Measurements from ENCODE around the gene EIF4A2.

EIF4A2 gene

GRCh38 chr3:186788482-186789370, 5.3 kb downstream of the EIF4A2 start:
- 75% methylated on average over 12 of the region's 13 CpGs for WGBS
- H3K9ac ChIP-seq (ENCODE audit: low read length) = peak overlapping the region; percentile 99
- H2BK15ac ChIP-seq (ENCODE audit: low read depth, poor library complexity, severe bottlenecking) = no peak overlapping the region
- no peak overlapping the region for H3K23ac ChIP-seq (ENCODE audit: low read length in 2 of 2)
- no peak overlapping the region for H2AFZ ChIP-seq (ENCODE audit: low read depth, low read length)
- H3K36me3 ChIP-seq (ENCODE audit: control insufficient read depth in 1 of 2, insufficient read depth in 2 of 2, low read depth in 1 of 2, low read length in 2 of 2) = peaks cover 10 to 64% of the 10 kb centered on the region in 2 experiments
- H2BK120ac ChIP-seq (ENCODE audit: low read depth, low read length) = no peak overlapping the region
- H4K8ac ChIP-seq (ENCODE audit: low read length) = no peak overlapping the region
- H2BK12ac ChIP-seq (ENCODE audit: low read length in 2 of 2) = no peak overlapping the region
- H3K14ac ChIP-seq (ENCODE audit: low read length in 2 of 2) = no peak overlapping the region
- H3K4me1 ChIP-seq (ENCODE audit: control insufficient read depth, insufficient read depth, low read depth, low read length) = no peaks in the 10 kb centered on the region
- no peak overlapping the region for H2BK5ac ChIP-seq (ENCODE audit: low read depth, low read length, poor library complexity, severe bottlenecking)
- no peak overlapping the region for H3K4ac ChIP-seq (ENCODE audit: low read depth in 1 of 2, low read length in 2 of 2)
- H3K9me3 ChIP-seq (ENCODE audit: control insufficient read depth, low read length) = no peaks in the 10 kb centered on the region
- H3K27ac ChIP-seq (ENCODE audit: low read length, poor library complexity, severe bottlenecking) = no peak overlapping the region
- no peak overlapping the region for H3K18ac ChIP-seq (ENCODE audit: low read depth in 1 of 2, low read length in 2 of 2)
- DNase-seq = no peak
- no peak overlapping the region for H3K4me3 ChIP-seq (ENCODE audit: insufficient read depth in 1 of 2, low read depth in 1 of 2, low read length in 2 of 2)
- H2AK5ac ChIP-seq (ENCODE audit: low read length, severe bottlenecking) = no peak overlapping the region
- no peak overlapping the region for H3K4me2 ChIP-seq (ENCODE audit: low read length, poor library complexity, severe bottlenecking)
- no peaks in the 10 kb centered on the region for H3K79me1 ChIP-seq (replicated peaks; ENCODE audit: low read length, poor library complexity, severe bottlenecking)
- no peaks in the 10 kb centered on the region for H3K27me3 ChIP-seq (ENCODE audit: control insufficient read depth in 1 of 2, insufficient read depth in 1 of 2, low read length in 2 of 2)
- no peak overlapping the region for H4K91ac ChIP-seq (ENCODE audit: low read length)

- no peak overlapping the region for H3K23ac ChIP-seq (ENCODE audit: low read length in 2 of 2)
- no peak overlapping the region for H3K4me2 ChIP-seq (ENCODE audit: low read length, poor library complexity, severe bottlenecking)
- DNase-seq = no peak
- no peak overlapping the region for H3K4me3 ChIP-seq (ENCODE audit: insufficient read depth in 1 of 2, low read depth in 1 of 2, low read length in 2 of 2)
- H2BK12ac ChIP-seq (ENCODE audit: low read length in 2 of 2) = no peak overlapping the region
- WGBS = 69% methylated on average over 2 of the region's 4 CpGs
- no peak overlapping the region for H2AFZ ChIP-seq (ENCODE audit: low read depth, low read length)
- H2AK5ac ChIP-seq (ENCODE audit: low read length, severe bottlenecking) = no peak overlapping the region
- H2BK120ac ChIP-seq (ENCODE audit: low read depth, low read length) = no peak overlapping the region
- no peak overlapping the region for H3K4ac ChIP-seq (ENCODE audit: low read depth in 1 of 2, low read length in 2 of 2)
- no peak overlapping the region for H4K91ac ChIP-seq (ENCODE audit: low read length)
- no peaks in the 10 kb centered on the region for H3K79me1 ChIP-seq (replicated peaks; ENCODE audit: low read length, poor library complexity, severe bottlenecking)
- no peaks in the 10 kb centered on the region for H3K27me3 ChIP-seq (ENCODE audit: control insufficient read depth in 1 of 2, insufficient read depth in 1 of 2, low read length in 2 of 2)
- no peaks in the 10 kb centered on the region for H3K9me3 ChIP-seq (ENCODE audit: control insufficient read depth, low read length)
- H3K36me3 ChIP-seq (ENCODE audit: control insufficient read depth in 1 of 2, insufficient read depth in 2 of 2, low read depth in 1 of 2, low read length in 2 of 2) = peaks cover 6 to 66% of the 10 kb centered on the region in 2 experiments
- no peak overlapping the region for H3K18ac ChIP-seq (ENCODE audit: low read depth in 1 of 2, low read length in 2 of 2)
- H3K9ac ChIP-seq (ENCODE audit: low read length) = no peak overlapping the region
- no peak overlapping the region for H3K14ac ChIP-seq (ENCODE audit: low read length in 2 of 2)
- H2BK5ac ChIP-seq (ENCODE audit: low read depth, low read length, poor library complexity, severe bottlenecking) = no peak overlapping the region
- no peak overlapping the region for H3K27ac ChIP-seq (ENCODE audit: low read length, poor library complexity, severe bottlenecking)
- no peak overlapping the region for H2BK15ac ChIP-seq (ENCODE audit: low read depth, poor library complexity, severe bottlenecking)
- no peaks in the 10 kb centered on the region for H3K4me1 ChIP-seq (ENCODE audit: control insufficient read depth, insufficient read depth, low read depth, low read length)
- H4K8ac ChIP-seq (ENCODE audit: low read length) = no peak overlapping the region
Measured at GRCh38 chr3:186789554-186790260, 6.3 kb downstream of the EIF4A2 start.

- Histone ChIP-seq H3K9ac (ENCODE audit: low read length) (no peak overlapping the region), H3K79me1 (replicated peaks; ENCODE audit: low read length, poor library complexity, severe bottlenecking) (no peaks in the 10 kb centered on the region), H2AK5ac (ENCODE audit: low read length, severe bottlenecking) (no peak overlapping the region), H4K91ac (ENCODE audit: low read length) (no peak overlapping the region), H3K4me1 (ENCODE audit: control insufficient read depth, insufficient read depth, low read depth, low read length) (no peaks in the 10 kb centered on the region), H3K9me3 (ENCODE audit: control insufficient read depth, low read length) (no peaks in the 10 kb centered on the region), H3K4me3 (ENCODE audit: insufficient read depth in 1 of 2, low read depth in 1 of 2, low read length in 2 of 2) (no peak overlapping the region), H2BK15ac (ENCODE audit: low read depth, poor library complexity, severe bottlenecking) (no peak overlapping the region), H2BK5ac (ENCODE audit: low read depth, low read length, poor library complexity, severe bottlenecking) (no peak overlapping the region), H2BK12ac (ENCODE audit: low read length in 2 of 2) (no peak overlapping the region), H3K27me3 (ENCODE audit: control insufficient read depth in 1 of 2, insufficient read depth in 1 of 2, low read length in 2 of 2) (no peaks in the 10 kb centered on the region), H3K14ac (ENCODE audit: low read length in 2 of 2) (no peak overlapping the region), H3K4me2 (ENCODE audit: low read length, poor library complexity, severe bottlenecking) (no peak overlapping the region), H2BK120ac (ENCODE audit: low read depth, low read length) (no peak overlapping the region), H3K36me3 (ENCODE audit: control insufficient read depth in 1 of 2, insufficient read depth in 2 of 2, low read depth in 1 of 2, low read length in 2 of 2) (peaks cover 4 to 63% of the 10 kb centered on the region in 2 experiments), H3K18ac (ENCODE audit: low read depth in 1 of 2, low read length in 2 of 2) (no peak overlapping the region), H3K27ac (ENCODE audit: low read length, poor library complexity, severe bottlenecking) (peak overlapping the region; percentile 53), H3K23ac (ENCODE audit: low read length in 2 of 2) (no peak overlapping the region), H3K4ac (ENCODE audit: low read depth in 1 of 2, low read length in 2 of 2) (no peak overlapping the region), H4K8ac (ENCODE audit: low read length) (no peak overlapping the region), H2AFZ (ENCODE audit: low read depth, low read length) (no peak overlapping the region)
- 66% methylated on average over 8 of the region's 8 CpGs for WGBS
- peak; percentile 64 for DNase-seq
Measured at GRCh38 chr3:186790261-186790981, 7.0 kb downstream of the EIF4A2 start.

Measured in mesenchymal stem cell (in vitro differentiated cells and primary cell).